ENCODE results near the gene BRD1.
"Not testable (repeated sequence)": the region's sequence is repeated elsewhere in the genome, so short reads cannot be mapped to it uniquely, and the experiment has no call there.

GRCh38 chr22:49781886-49782285, 45.8 kb downstream of the BRD1 start:
- not testable (repeated sequence) for TF ChIP-seq CTCF, POLR2A (IDR thresholded peaks at IDR 0.05)
